NCI-H2196 treated with DMSO at 0.1 percent for 48 hours (cell line): ENCODE data around the gene SCNM1.
A peak's percentile ranks its signal among the peaks of the same experiment; 100 is the strongest.
"Not testable (repeated sequence)": the region's sequence is repeated elsewhere in the genome, so short reads cannot be mapped to it uniquely, and the experiment has no call there.

Source experiments
- DNase-seq: peaks from one replicate; lab custom pipeline; 2025; ENCODE audit not compliant: unreplicated experiment; lab: John Stamatoyannopoulos, UW

The SCNM1 gene

GRCh38 chr1:151146412-151147131 lies 19.4 kb upstream of the SCNM1 start, which contains the start of gene SEMA6C:
Gene SEMA6C, minus strand, starts transcription at chr1:151146631. Its CDS starts 4,010 bp downstream, at chr1:151142621.
- peak; percentile 90 for DNase-seq

GRCh38 chr1:151147132-151147503 lies 18.8 kb upstream of the SCNM1 start:
- DNase-seq, result no peak

GRCh38 chr1:151147665-151148064 lies 18.3 kb upstream of the SCNM1 start:
- DNase-seq, result no peak

GRCh38 chr1:151156515-151156819 lies 9.5 kb upstream of the SCNM1 start, which contains the start of gene TNFAIP8L2:
Gene TNFAIP8L2, plus strand, starts transcription at chr1:151156649. Its CDS starts 2,049 bp downstream, at chr1:151158698.
- DNase-seq, result no peak

- no peak for DNase-seq
Observed at GRCh38 chr1:151157067-151157531, 8.8 kb upstream of the SCNM1 start.

GRCh38 chr1:151158326-151158725 lies 7.6 kb upstream of the SCNM1 start:
- DNase-seq, result no peak

- DNase-seq, result no peak
Observed at GRCh38 chr1:151158751-151159251, 7.1 kb upstream of the SCNM1 start.

- no peak for DNase-seq
Observed at GRCh38 chr1:151159373-151159772, 6.6 kb upstream of the SCNM1 start.

- no peak for DNase-seq
Observed at GRCh38 chr1:151164732-151165280, 1.1 kb upstream of the SCNM1 start.

GRCh38 chr1:151165281-151165737 lies 635 bp upstream of the SCNM1 start:
- DNase-seq, result no peak

GRCh38 chr1:151166505-151166956 lies 587 bp downstream of the SCNM1 start:
- no peak for DNase-seq

GRCh38 chr1:151167116-151167515 lies 1.2 kb downstream of the SCNM1 start:
- DNase-seq, result no peak

- no peak for DNase-seq
Observed at GRCh38 chr1:151171190-151171589, 5.2 kb downstream of the SCNM1 start.

- no peak for DNase-seq
Observed at GRCh38 chr1:151175041-151175741, 9.2 kb downstream of the SCNM1 start.

GRCh38 chr1:151175863-151176262 lies 9.9 kb downstream of the SCNM1 start, which contains the start of gene TMOD4:
Gene TMOD4, minus strand, starts transcription at chr1:151175981. Its CDS starts 1,106 bp downstream, at chr1:151174875.
- peak; percentile 15 for DNase-seq

GRCh38 chr1:151176514-151177045 lies 10.6 kb downstream of the SCNM1 start:
- DNase-seq, result no peak

GRCh38 chr1:151184211-151184610 lies 18.3 kb downstream of the SCNM1 start:
- no peak for DNase-seq

GRCh38 chr1:151187205-151187604 lies 21.3 kb downstream of the SCNM1 start:
- DNase-seq, result no peak

GRCh38 chr1:151188667-151189066 lies 22.7 kb downstream of the SCNM1 start:
- not testable (repeated sequence) for DNase-seq

GRCh38 chr1:151189637-151190445 lies 23.9 kb downstream of the SCNM1 start, which contains the start of gene VPS72:
Gene VPS72, minus strand, starts transcription at chr1:151190197. Its CDS starts 76 bp downstream, at chr1:151190121.
- DNase-seq, result peak; percentile 91
